ENCODE data around the gene TASOR. TPM values are rescaled to one million over a fixed set of nuclear protein-coding genes. Genes with fewer than 3 reads are reported as not detected.

The TASOR gene, protein sequence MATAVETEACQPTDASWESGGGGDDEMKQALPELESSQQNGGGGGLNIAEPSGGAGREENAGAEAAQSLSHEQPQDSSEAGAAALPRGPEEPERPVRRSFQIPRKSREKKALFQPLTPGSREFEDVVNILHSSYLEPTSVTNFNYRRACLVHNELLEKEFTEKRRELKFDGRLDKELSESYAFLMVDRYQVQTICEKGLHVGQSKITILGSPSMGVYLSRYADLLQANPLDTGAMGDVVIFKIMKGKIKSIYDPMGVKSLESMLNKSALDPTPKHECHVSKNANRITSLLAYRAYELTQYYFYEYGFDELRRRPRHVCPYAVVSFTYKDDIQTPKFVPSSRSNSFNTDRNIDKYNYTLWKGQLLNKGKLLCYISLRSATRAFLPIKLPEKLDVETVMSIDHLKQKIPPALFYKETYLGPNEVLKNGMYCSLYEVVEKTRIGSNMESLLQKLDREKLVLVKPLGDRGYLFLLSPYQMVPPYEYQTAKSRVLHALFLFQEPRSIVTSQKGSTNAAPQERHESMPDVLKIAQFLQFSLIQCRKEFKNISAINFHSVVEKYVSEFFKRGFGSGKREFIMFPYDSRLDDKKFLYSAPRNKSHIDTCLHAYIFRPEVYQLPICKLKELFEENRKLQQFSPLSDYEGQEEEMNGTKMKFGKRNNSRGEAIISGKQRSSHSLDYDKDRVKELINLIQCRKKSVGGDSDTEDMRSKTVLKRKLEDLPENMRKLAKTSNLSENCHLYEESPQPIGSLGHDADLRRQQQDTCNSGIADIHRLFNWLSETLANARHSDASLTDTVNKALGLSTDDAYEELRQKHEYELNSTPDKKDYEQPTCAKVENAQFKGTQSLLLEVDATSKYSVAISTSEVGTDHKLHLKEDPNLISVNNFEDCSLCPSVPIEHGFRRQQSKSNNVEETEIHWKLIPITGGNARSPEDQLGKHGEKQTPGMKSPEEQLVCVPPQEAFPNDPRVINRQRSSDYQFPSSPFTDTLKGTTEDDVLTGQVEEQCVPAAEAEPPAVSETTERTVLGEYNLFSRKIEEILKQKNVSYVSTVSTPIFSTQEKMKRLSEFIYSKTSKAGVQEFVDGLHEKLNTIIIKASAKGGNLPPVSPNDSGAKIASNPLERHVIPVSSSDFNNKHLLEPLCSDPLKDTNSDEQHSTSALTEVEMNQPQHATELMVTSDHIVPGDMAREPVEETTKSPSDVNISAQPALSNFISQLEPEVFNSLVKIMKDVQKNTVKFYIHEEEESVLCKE (N-terminal part only)
- 50.3 TPM for total RNA-seq

DNA sequence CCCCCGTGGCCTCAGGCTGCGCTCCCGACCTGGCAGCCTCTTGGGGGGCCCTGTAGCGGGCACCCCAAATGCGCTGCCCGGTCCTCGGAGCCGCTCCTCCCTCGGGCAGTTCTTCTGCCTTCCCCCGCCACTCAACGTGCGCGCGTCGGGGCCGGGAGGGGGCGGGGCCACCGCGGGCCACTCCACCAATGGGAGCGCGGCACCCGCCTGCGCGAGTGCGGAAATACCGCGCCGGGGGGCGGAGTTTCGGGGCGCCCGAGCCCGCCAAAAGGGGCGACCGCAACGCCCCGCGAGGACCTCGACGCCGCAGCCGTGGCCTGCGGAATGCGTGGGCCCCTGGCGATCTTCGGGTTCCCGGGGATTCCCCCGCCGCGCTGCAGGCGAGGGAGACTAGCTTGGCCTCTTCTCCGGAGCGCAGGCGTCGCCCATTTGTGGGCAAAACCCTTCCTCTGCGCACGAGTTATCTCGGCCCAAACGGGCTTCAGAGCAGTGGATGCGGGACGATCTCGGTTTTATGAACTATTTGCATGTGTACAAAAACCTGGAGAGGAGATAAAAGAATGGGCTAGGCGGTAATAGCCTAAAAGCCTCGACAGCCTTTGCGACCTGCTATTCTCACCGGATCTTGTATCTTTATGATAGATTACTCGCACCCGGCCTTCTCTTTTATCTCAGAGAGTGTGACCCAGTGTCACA is at the start of gene TASOR:
TASOR (minus strand) TSS at position 144 of the 696 bp plus-strand sequence. CDS start 259 bp downstream, outside the sequence.
- H3K9me3 ChIP-seq, result no peaks in the 10 kb centered on the region
- intact Hi-C loops (cut with DNase I), result no loop called here
- H3K36me3 ChIP-seq, result no peaks in the 10 kb centered on the region
- no peaks in the 10 kb centered on the region for H3K27me3 ChIP-seq
- DNase-seq (ENCODE audit: extremely low spot score in 2 of 2), result no peak
- peak within 1 kb of the TSS; percentile 97 for H3K27ac ChIP-seq
- peak within 1 kb of the TSS; percentile 73 to 86 for H3K4me3 ChIP-seq
- peaks cover 35% of the 10 kb centered on the region for H3K4me1 ChIP-seq
- TF ChIP-seq POLR2A (IDR thresholded peaks at IDR 0.05) (peak in 1 of 2 donors; percentile 69), POLR2AphosphoS5 (IDR thresholded peaks at IDR 0.05; ENCODE audit: insufficient read depth in 1 of 2, low read depth in 1 of 2) (peak in 1 of 2 donors; percentile 89)
- TF ChIP-seq, protein P1, sequence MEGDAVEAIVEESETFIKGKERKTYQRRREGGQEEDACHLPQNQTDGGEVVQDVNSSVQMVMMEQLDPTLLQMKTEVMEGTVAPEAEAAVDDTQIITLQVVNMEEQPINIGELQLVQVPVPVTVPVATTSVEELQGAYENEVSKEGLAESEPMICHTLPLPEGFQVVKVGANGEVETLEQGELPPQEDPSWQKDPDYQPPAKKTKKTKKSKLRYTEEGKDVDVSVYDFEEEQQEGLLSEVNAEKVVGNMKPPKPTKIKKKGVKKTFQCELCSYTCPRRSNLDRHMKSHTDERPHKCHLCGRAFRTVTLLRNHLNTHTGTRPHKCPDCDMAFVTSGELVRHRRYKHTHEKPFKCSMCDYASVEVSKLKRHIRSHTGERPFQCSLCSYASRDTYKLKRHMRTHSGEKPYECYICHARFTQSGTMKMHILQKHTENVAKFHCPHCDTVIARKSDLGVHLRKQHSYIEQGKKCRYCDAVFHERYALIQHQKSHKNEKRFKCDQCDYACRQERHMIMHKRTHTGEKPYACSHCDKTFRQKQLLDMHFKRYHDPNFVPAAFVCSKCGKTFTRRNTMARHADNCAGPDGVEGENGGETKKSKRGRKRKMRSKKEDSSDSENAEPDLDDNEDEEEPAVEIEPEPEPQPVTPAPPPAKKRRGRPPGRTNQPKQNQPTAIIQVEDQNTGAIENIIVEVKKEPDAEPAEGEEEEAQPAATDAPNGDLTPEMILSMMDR (IDR thresholded peaks at IDR 0.05), result no peak

DNA sequence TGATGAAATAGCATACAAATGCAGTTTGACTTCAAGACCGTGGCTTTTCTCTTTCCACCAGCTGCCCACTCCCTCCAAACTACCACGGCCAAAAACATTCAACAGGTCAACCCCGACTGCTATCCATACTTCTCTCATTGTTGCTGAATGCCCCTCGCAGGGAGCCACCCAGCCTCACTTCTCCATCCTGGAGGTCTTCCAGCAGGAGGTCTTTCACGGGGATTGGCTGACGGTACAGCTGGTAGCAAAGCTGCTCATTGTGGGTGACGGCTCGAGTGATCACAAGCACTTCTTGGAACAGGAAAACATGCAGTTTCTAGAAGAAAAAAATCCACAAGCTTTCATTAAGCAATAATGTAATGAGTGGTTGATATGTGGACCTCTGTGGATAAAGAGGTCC is 49.0 kb upstream of the TASOR start:
- Histone ChIP-seq H3K27me3 (no peaks in the 10 kb centered on the region), H3K27ac (no peak overlapping the region), H3K36me3 (peaks cover 0 to 41% of the 10 kb centered on the region in 2 donors), H3K4me3 (no peak overlapping the region), H3K4me1 (no peaks in the 10 kb centered on the region), H3K9me3 (no peaks in the 10 kb centered on the region)
- no peak for DNase-seq (ENCODE audit: extremely low spot score in 2 of 2)
- TF ChIP-seq POLR2AphosphoS5 (IDR thresholded peaks at IDR 0.05; ENCODE audit: insufficient read depth in 1 of 2, low read depth in 1 of 2), result no peak
- TF ChIP-seq, protein P1 (IDR thresholded peaks at IDR 0.05), result no peak
- no peak for TF ChIP-seq POLR2A (IDR thresholded peaks at IDR 0.05)
- intact Hi-C loops (cut with DNase I), result no loop called here

DNA sequence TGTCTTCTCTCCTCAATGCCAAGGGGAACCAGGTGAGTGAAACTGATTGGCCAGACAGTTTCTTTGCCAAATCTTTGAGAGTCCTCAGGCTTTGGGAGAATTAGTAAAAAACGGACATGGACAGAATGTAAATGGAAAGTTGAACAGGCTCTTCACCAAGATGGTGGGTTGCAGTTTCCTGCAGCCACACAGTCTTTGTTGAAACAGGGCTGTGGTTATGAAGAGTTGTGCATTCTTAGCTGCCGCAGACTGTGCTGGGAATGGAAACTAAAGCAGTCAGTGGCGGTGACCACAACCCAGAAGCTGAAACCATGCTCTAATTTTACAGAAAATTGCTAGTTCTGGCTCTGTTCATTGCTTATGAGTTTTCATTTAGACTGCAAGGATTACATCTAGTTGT is 42.1 kb upstream of the TASOR start:
- peaks cover 0 to 19% of the 10 kb centered on the region in 2 donors for H3K36me3 ChIP-seq
- H3K4me1 ChIP-seq, result no peaks in the 10 kb centered on the region
- intact Hi-C loops (cut with DNase I), result no loop called here

DNA sequence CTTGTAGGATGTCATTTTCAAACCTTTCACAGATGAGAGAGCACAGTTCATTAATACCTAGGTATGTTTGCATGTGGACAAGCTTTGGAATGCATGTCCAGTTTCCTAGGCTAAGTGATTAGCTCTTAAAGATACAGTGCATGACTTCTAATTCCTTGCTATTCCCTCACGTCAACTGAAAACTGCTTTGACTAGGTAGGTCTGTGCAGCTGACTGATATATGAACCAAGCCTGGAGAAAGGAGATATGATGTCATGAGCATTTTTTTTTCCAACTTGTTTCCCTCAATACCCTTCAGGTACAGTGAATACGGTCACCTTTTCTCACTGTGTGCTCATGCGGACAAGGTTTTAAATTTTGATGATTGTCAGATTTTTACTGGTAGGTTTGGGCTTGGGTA is 41.6 kb upstream of the TASOR start:
- H3K4me3 ChIP-seq, result no peak overlapping the region
- H3K27ac ChIP-seq, result no peak overlapping the region
- intact Hi-C loops (cut with DNase I), result no loop called here
- H3K9me3 ChIP-seq, result no peaks in the 10 kb centered on the region
- H3K27me3 ChIP-seq, result no peaks in the 10 kb centered on the region
- TF ChIP-seq, protein P1 (IDR thresholded peaks at IDR 0.05), result no peak
- TF ChIP-seq POLR2AphosphoS5 (IDR thresholded peaks at IDR 0.05; ENCODE audit: insufficient read depth in 1 of 2, low read depth in 1 of 2) (no peak), POLR2A (IDR thresholded peaks at IDR 0.05) (no peak)
- no peaks in the 10 kb centered on the region for H3K4me1 ChIP-seq
- no peak for DNase-seq (ENCODE audit: extremely low spot score in 2 of 2)
- peaks cover 0 to 19% of the 10 kb centered on the region in 2 donors for H3K36me3 ChIP-seq

More for the DNA sequence above, 42.1 kb upstream of the TASOR start:
- no peak for DNase-seq (ENCODE audit: extremely low spot score in 2 of 2)
- TF ChIP-seq, protein P1 (IDR thresholded peaks at IDR 0.05), result no peak
- TF ChIP-seq POLR2A (IDR thresholded peaks at IDR 0.05), result no peak
- TF ChIP-seq POLR2AphosphoS5 (IDR thresholded peaks at IDR 0.05; ENCODE audit: insufficient read depth in 1 of 2, low read depth in 1 of 2), result no peak
- H3K4me3 ChIP-seq, result no peak overlapping the region
- no peaks in the 10 kb centered on the region for H3K9me3 ChIP-seq
- H3K27me3 ChIP-seq, result no peaks in the 10 kb centered on the region
- H3K27ac ChIP-seq, result no peak overlapping the region

Measured in vagina (tissue), 2 donors.